ENCODE results near the gene FRMD3.

Gene FRMD3

GRCh38 chr9:83554278-83554677 lies 16.1 kb upstream of the FRMD3 start:
- TF ChIP-seq CTCF (conservative IDR thresholded peaks at IDR 0.05; ENCODE audit: low read length) (no peak), EZH2phosphoT487 (IDR thresholded peaks at IDR 0.05; ENCODE audit: borderline replicate concordance) (no peak)
- Histone ChIP-seq H3K79me2 (ENCODE audit: insufficient read depth, low read length) (no peaks in the 10 kb centered on the region), H3K9me2 (replicated peaks; ENCODE audit: low read depth, low read length) (no peaks in the 10 kb centered on the region), H3K4me3 (ENCODE audit: low read length, poor library complexity, severe bottlenecking) (no peak overlapping the region), H3K9me3 (ENCODE audit: insufficient read depth, low read depth, low read length) (no peaks in the 10 kb centered on the region), H3K36me3 (ENCODE audit: insufficient read depth, low read length) (peaks cover 3% of the 10 kb centered on the region; the same call in 1 of the 2 replicates), H3K4me1 (ENCODE audit: insufficient read depth, low read length, poor library complexity, severe bottlenecking) (no peaks in the 10 kb centered on the region), H3K27me3 (ENCODE audit: insufficient read depth, low read length, poor library complexity, severe bottlenecking) (no peaks in the 10 kb centered on the region), H3K9ac (ENCODE audit: low read depth, low read length, poor library complexity, severe bottlenecking) (no peak overlapping the region), H2AFZ (ENCODE audit: low read length) (no peak overlapping the region), H4K20me1 (ENCODE audit: insufficient read depth, low read length, poor library complexity, severe bottlenecking) (no peaks in the 10 kb centered on the region), H3F3A (ENCODE audit: low read depth) (no peaks in the 10 kb centered on the region), H3K4me2 (ENCODE audit: low read depth, low read length, poor library complexity, severe bottlenecking) (no peak overlapping the region)

GRCh38 chr9:83544002-83544698 lies 5.9 kb upstream of the FRMD3 start:
- Histone ChIP-seq H3K4me3 (ENCODE audit: low read length, poor library complexity, severe bottlenecking) (no peak overlapping the region), H3K4me2 (ENCODE audit: low read depth, low read length, poor library complexity, severe bottlenecking) (no peak overlapping the region), H3K27me3 (ENCODE audit: insufficient read depth, low read length, poor library complexity, severe bottlenecking) (no peaks in the 10 kb centered on the region), H3F3A (ENCODE audit: low read depth) (no peaks in the 10 kb centered on the region), H4K20me1 (ENCODE audit: insufficient read depth, low read length, poor library complexity, severe bottlenecking) (no peaks in the 10 kb centered on the region), H3K9me2 (replicated peaks; ENCODE audit: low read depth, low read length) (no peaks in the 10 kb centered on the region), H3K9me3 (ENCODE audit: insufficient read depth, low read depth, low read length) (no peaks in the 10 kb centered on the region), H3K9ac (ENCODE audit: low read depth, low read length, poor library complexity, severe bottlenecking) (no peak overlapping the region), H2AFZ (ENCODE audit: low read length) (peak overlapping the region; percentile 25; the same call in 1 of the 2 replicates), H3K79me2 (ENCODE audit: insufficient read depth, low read length) (no peaks in the 10 kb centered on the region), H3K4me1 (ENCODE audit: insufficient read depth, low read length, poor library complexity, severe bottlenecking) (no peaks in the 10 kb centered on the region), H3K36me3 (ENCODE audit: insufficient read depth, low read length) (no peaks in the 10 kb centered on the region)
- peak; percentile 88 for TF ChIP-seq CTCF (conservative IDR thresholded peaks at IDR 0.05; ENCODE audit: low read length)
- no peak for TF ChIP-seq EZH2phosphoT487 (IDR thresholded peaks at IDR 0.05; ENCODE audit: borderline replicate concordance)

- Histone ChIP-seq H4K20me1 (ENCODE audit: insufficient read depth, low read length, poor library complexity, severe bottlenecking) (no peaks in the 10 kb centered on the region), H3F3A (ENCODE audit: low read depth) (no peaks in the 10 kb centered on the region), H3K9me3 (ENCODE audit: insufficient read depth, low read depth, low read length) (no peaks in the 10 kb centered on the region), H3K36me3 (ENCODE audit: insufficient read depth, low read length) (no peaks in the 10 kb centered on the region), H3K9me2 (replicated peaks; ENCODE audit: low read depth, low read length) (no peaks in the 10 kb centered on the region), H3K4me3 (ENCODE audit: low read length, poor library complexity, severe bottlenecking) (no peak overlapping the region), H3K79me2 (ENCODE audit: insufficient read depth, low read length) (no peaks in the 10 kb centered on the region), H3K9ac (ENCODE audit: low read depth, low read length, poor library complexity, severe bottlenecking) (no peak overlapping the region), H3K4me1 (ENCODE audit: insufficient read depth, low read length, poor library complexity, severe bottlenecking) (no peaks in the 10 kb centered on the region), H2AFZ (ENCODE audit: low read length) (no peak overlapping the region), H3K27me3 (ENCODE audit: insufficient read depth, low read length, poor library complexity, severe bottlenecking) (no peaks in the 10 kb centered on the region), H3K4me2 (ENCODE audit: low read depth, low read length, poor library complexity, severe bottlenecking) (no peak overlapping the region)
- no peak for TF ChIP-seq CTCF (conservative IDR thresholded peaks at IDR 0.05; ENCODE audit: low read length)
- no peak for TF ChIP-seq EZH2phosphoT487 (IDR thresholded peaks at IDR 0.05; ENCODE audit: borderline replicate concordance)
Measured at GRCh38 chr9:83538890-83539238, 663 bp upstream of the FRMD3 start.
